ENCODE results near the gene TBCA. TPM values are rescaled to one million over a fixed set of nuclear protein-coding genes. Genes with fewer than 3 reads are reported as not detected.
A peak's percentile ranks its signal among the peaks of the same experiment; 100 is the strongest.

The TBCA gene
- total RNA-seq, 4 donors from 2014 or later, result 127 to 222 (median 165) TPM

DNA sequence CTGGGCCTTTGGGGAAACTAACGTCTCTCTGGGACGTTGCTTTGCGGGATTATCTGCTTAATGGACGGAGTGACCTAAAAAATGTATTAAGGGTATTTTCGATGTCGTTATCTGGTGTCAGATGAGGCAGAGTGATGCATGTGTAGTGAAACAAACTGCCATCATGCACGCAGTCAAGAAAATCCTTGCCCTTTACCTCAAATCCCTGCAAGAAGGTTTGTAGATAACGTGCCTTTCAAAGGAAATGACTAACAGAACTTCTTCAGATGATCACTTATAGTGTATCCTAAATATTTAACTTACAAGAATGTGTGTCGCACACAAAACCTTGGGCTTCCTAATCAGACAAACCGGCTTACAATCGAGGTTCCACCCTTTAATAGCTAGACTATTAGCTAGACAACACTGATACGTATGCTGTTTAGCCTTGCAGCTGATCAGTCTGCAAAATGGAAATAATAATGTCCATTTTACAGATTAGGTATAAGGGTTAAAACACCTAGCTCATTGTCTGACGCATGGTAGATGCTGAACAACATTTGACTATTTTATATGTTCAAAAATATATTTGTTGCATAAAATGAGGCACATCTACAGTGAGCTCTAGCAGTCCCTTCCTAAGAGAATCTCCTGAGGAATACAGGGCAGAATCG lies 541 bp upstream of the TBCA start:
- no peaks in the 10 kb centered on the region for H3K9me3 ChIP-seq
- intact Hi-C loops (cut with DNase I), result loop anchor here (10.0 kb wide), 1 partner anchor 518 kb away; the partner anchor contains the start of gene AP3B1
- 33 to 38% methylated on average over 14 of the region's 14 CpGs for whole genome bisulfite sequencing, 2 donors
- H3K4me3 ChIP-seq (replicated peaks in 1 of 3), result peak overlapping the region; percentile 47 to 88 (median 58)
- peak overlapping the region in 2 of 3 donors; percentile 96 to 98 for H3K27ac ChIP-seq
- H3K36me3 ChIP-seq, result no peaks in the 10 kb centered on the region
- no peak for DNase-seq
- TF ChIP-seq, protein P1, sequence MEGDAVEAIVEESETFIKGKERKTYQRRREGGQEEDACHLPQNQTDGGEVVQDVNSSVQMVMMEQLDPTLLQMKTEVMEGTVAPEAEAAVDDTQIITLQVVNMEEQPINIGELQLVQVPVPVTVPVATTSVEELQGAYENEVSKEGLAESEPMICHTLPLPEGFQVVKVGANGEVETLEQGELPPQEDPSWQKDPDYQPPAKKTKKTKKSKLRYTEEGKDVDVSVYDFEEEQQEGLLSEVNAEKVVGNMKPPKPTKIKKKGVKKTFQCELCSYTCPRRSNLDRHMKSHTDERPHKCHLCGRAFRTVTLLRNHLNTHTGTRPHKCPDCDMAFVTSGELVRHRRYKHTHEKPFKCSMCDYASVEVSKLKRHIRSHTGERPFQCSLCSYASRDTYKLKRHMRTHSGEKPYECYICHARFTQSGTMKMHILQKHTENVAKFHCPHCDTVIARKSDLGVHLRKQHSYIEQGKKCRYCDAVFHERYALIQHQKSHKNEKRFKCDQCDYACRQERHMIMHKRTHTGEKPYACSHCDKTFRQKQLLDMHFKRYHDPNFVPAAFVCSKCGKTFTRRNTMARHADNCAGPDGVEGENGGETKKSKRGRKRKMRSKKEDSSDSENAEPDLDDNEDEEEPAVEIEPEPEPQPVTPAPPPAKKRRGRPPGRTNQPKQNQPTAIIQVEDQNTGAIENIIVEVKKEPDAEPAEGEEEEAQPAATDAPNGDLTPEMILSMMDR (IDR thresholded peaks at IDR 0.05), result no peak
- TF ChIP-seq POLR2A (IDR thresholded peaks at IDR 0.05), result no peak
- peaks cover 25 to 29% of the 10 kb centered on the region in 2 donors for H3K4me1 ChIP-seq
- no peaks in the 10 kb centered on the region for H3K27me3 ChIP-seq

DNA sequence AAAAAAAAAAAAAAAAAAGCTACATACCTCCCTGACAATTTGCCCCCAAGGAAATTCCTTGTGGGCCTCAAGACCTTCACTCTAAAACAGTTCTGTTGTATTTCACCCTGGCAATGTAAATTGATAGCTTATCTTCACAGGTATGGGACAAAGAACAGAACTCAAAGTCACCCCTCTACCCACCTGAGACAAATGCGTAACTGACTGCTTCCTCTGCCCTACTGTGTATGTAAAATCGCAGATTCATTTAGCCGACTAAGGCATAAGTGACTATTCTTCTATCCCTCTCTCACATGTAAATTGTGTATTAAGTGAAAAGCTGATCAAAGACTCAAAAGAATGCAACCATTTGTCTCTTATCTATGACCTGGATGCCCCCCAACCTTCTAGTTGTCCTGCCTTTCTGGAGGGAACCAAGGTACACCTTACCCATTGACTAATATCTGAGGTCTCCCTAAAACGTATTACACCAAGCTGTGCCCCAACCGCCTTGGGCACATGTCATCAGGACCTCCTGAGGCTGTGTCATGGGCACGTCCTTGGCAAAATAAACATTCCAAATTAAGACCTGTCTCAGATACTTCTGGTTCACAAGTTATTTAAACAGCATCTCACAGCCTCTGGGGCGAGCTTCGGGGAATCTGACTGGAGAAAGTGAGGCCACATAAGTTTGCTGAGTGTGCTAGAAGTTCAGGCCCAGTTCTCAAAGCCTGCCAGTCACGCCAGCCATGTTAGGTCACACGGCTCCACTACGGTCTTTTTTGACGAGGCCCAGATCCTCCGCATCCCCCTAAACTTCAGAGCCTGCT lies 954 bp downstream of the TBCA start:
- no peak for DNase-seq
- Histone ChIP-seq H3K4me3 (replicated peaks in 1 of 3) (peak overlapping the region; percentile 47 to 88 (median 58)), H3K27me3 (no peaks in the 10 kb centered on the region), H3K27ac (peak overlapping the region; percentile 89 to 98 (median 96)), H3K4me1 (peaks cover 25 to 29% of the 10 kb centered on the region in 2 donors), H3K36me3 (no peaks in the 10 kb centered on the region), H3K9me3 (no peaks in the 10 kb centered on the region)
- WGBS, 2 donors, result 12 to 13% methylated on average over 12 to 13 of the region's 13 CpGs
- intact Hi-C loops (cut with DNase I), result loop anchor here (10.0 kb wide), 1 partner anchor 520 kb away; the partner anchor contains the start of gene AP3B1
- TF ChIP-seq, protein P1 (IDR thresholded peaks at IDR 0.05), result no peak
- no peak for TF ChIP-seq POLR2A (IDR thresholded peaks at IDR 0.05)

DNA sequence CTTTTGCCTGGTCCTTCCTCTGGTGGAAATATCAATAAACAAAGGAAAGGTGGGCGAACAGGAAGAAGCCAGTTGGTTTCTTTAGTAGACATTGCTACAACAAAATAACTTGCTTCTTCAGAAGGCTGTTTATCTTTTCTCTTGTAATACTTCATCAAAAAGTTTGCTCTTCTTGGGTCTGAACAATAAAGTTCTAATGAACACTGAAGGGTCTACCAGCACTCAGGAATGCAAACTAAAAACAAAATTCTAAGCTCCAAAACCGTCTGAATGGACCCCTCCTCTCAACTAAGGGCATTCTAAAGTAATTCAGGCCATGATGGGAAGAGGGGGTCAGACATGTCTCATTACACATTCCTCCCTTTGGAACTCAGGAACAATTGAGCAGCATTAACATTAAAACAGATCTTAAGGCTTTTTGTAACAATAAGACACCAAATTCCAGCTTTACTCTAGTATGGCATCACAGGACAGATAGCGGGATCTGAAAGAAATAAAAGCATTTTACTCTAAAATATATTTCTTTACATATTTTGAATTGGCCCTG lies 2.3 kb downstream of the TBCA start:
- H3K36me3 ChIP-seq, result no peaks in the 10 kb centered on the region
- no peaks in the 10 kb centered on the region for H3K9me3 ChIP-seq
- intact Hi-C loops (cut with DNase I), result loop anchor here (10.0 kb wide), 1 partner anchor 521 kb away; the partner anchor contains the start of gene AP3B1
- no peaks in the 10 kb centered on the region for H3K27me3 ChIP-seq
- TF ChIP-seq, protein P1 (IDR thresholded peaks at IDR 0.05), result no peak
- TF ChIP-seq POLR2A (IDR thresholded peaks at IDR 0.05), result no peak
- WGBS, 2 donors, result 66 to 71% methylated on average over 3 of the region's 3 CpGs
- H3K4me3 ChIP-seq (replicated peaks in 1 of 3), result no peak overlapping the region
- H3K4me1 ChIP-seq, result peaks cover 28 to 29% of the 10 kb centered on the region in 2 donors
- DNase-seq, result no peak
- no peak overlapping the region for H3K27ac ChIP-seq

GRCh38 chr5:77772729-77773128 lies 3.4 kb downstream of the TBCA start:
- no peaks in the 10 kb centered on the region for H3K9me3 ChIP-seq
- DNase-seq, result no peak
- no peaks in the 10 kb centered on the region for H3K27me3 ChIP-seq
- H3K4me3 ChIP-seq (replicated peaks in 1 of 3), result no peak overlapping the region
- no peaks in the 10 kb centered on the region for H3K36me3 ChIP-seq
- TF ChIP-seq, protein P1 (IDR thresholded peaks at IDR 0.05), result no peak
- no peak for TF ChIP-seq POLR2A (IDR thresholded peaks at IDR 0.05)
- peaks cover 28 to 29% of the 10 kb centered on the region in 2 donors for H3K4me1 ChIP-seq
- intact Hi-C loops (cut with DNase I), result loop anchor here (10.0 kb wide), 1 partner anchor 522 kb away; the partner anchor contains the start of gene AP3B1
- H3K27ac ChIP-seq, result no peak overlapping the region
